Keratinocyte (primary cell): Measurements from ENCODE around the gene CSMD2. TPM values are rescaled to one million over a fixed set of nuclear protein-coding genes. Genes with fewer than 3 reads are reported as not detected.

Experiments used
- DNase-seq: peaks from one replicate; pipeline ENCODE4 v3.0.0-alpha.2; 2011; ENCODE audit warnings: low read depth, missing footprints, low spot score
- FAIRE-seq: peaks from 2 replicates; lab custom pipeline; 2011; peaks lifted over from hg19 to GRCh38; lab: Jason Lieb, UNC
- H2AFZ ChIP-seq: 2 replicates; pipeline ENCODE4 v1.6.0; 2012; ENCODE audit warnings: low read length, control low read depth, inconsistent platforms; ENCODE audit not compliant: control insufficient read depth
- H3K27ac ChIP-seq: 2 replicates; pipeline ENCODE4 v1.5.1; 2011; ENCODE audit warnings: low read length; ENCODE audit not compliant: control insufficient read depth, insufficient read depth
- H3K27me3 ChIP-seq: 3 replicates; pipeline ENCODE4 v1.6.0; 2011; ENCODE audit warnings: low read length; ENCODE audit not compliant: control insufficient read depth, insufficient read depth; ENCODE audit errors: extremely low read depth
- H3K36me3 ChIP-seq, 2 experiments: 2 replicates in 1 of 2; 3 replicates in 1 of 2; pipeline ENCODE4 v1.5.1; 2011; ENCODE audit warnings: low read length in 2 of 2, mild to moderate bottlenecking in 1 of 2; ENCODE audit not compliant: control insufficient read depth in 2 of 2, insufficient read depth in 2 of 2; ENCODE audit errors: extremely low read depth in 1 of 2
- H3K4me1 ChIP-seq: 3 replicates; pipeline ENCODE4 v1.5.1; 2011; ENCODE audit warnings: low read length; ENCODE audit not compliant: control insufficient read depth, insufficient read depth; ENCODE audit errors: extremely low read depth
- H3K4me2 ChIP-seq: 3 replicates; pipeline ENCODE4 v1.6.0; 2011; ENCODE audit warnings: low read depth, low read length; ENCODE audit not compliant: control insufficient read depth, insufficient read depth; ENCODE audit errors: extremely low read depth
- H3K4me3 ChIP-seq, 3 experiments: fragments of 200-600 bp in 1 of 3; sonication (generic) in 1 of 3; 2 replicates in 2 of 3; 3 replicates in 1 of 3; pipeline ENCODE4 v1.5.1; 2011 to 2016; ENCODE audit warnings: low read length in 3 of 3, mild to moderate bottlenecking in 3 of 3, control low read depth in 2 of 3, inconsistent platforms in 1 of 3, low read depth in 1 of 3, mixed read lengths in 1 of 3, mixed run types in 1 of 3, moderate library complexity in 1 of 3; ENCODE audit not compliant: control insufficient read depth in 2 of 3, insufficient read depth in 2 of 3; ENCODE audit errors: extremely low read depth in 1 of 3
- H3K79me2 ChIP-seq: 2 replicates; pipeline ENCODE4 v1.6.0; 2012; ENCODE audit warnings: low read length; ENCODE audit not compliant: control insufficient read depth, insufficient read depth
- H3K9ac ChIP-seq: 3 replicates; pipeline ENCODE4 v1.6.0; 2011; ENCODE audit warnings: low read length; ENCODE audit not compliant: control insufficient read depth, insufficient read depth; ENCODE audit errors: extremely low read depth
- H3K9me1 ChIP-seq: 3 replicates; pipeline ENCODE4 v1.6.0; 2011; ENCODE audit warnings: low read length; ENCODE audit not compliant: control insufficient read depth, insufficient read depth; ENCODE audit errors: extremely low read depth
- H3K9me3 ChIP-seq: 2 replicates; pipeline ENCODE4 v1.5.1; 2012; ENCODE audit warnings: low read depth, low read length; ENCODE audit not compliant: control insufficient read depth
- H4K20me1 ChIP-seq: 3 replicates; pipeline ENCODE4 v1.6.0; 2011; ENCODE audit warnings: low read length; ENCODE audit not compliant: control insufficient read depth, insufficient read depth; ENCODE audit errors: extremely low read depth
- CTCF ChIP-seq, 3 experiments: IDR thresholded peaks in 1 of 3; conservative IDR thresholded peaks in 1 of 3; optimal IDR thresholded peaks in 1 of 3; 2 replicates in 2 of 3; 3 replicates in 1 of 3; pipeline versions ENCODE3 to v1.5.1; 2011; ENCODE audit warnings: low read length in 3 of 3, mild to moderate bottlenecking in 3 of 3, moderate library complexity in 2 of 3, control low read depth in 1 of 3, inconsistent platforms in 1 of 3; ENCODE audit not compliant: insufficient read depth in 2 of 3; ENCODE audit errors: extremely low read depth in 1 of 3
- EZH2 ChIP-seq: IDR thresholded peaks from one replicate; pipeline ENCODE4 v1.6.1; 2012; ENCODE audit warnings: inconsistent platforms, mild to moderate bottlenecking, low read length, moderate library complexity
- dilution Hi-C: fragments of 300-500 bp; cut with MboI; formaldehyde crosslinking; loops from one replicate; pipeline ENCODE4 v1.7.0; 2020; ENCODE audit warnings: low sequenced_read_pairs; ENCODE audit not compliant: extremely low pct_ligation_motif_present
- polyA plus RNA-seq, 5 experiments: library from polyadenylated mRNA; depleted of rRNA in 3 of 5; stranded (reverse) in 3 of 5; stranded (forward) in 1 of 5; unstranded in 1 of 5; fragments of >200 nt; gene quantifications; 1 replicate in 1 of 5; 2 replicates in 3 of 5; 3 replicates in 1 of 5; pipeline versions ENCODE4 v1.2.1 to v1.2.3, GENCODE V29; 2011 to 2012; ENCODE audit warnings: missing spikeins in 2 of 5, low read depth in 1 of 5, low replicate concordance in 1 of 5

Gene CSMD2
- polyA plus RNA-seq, 1 donor (not counting 4 experiments of a cell fraction or from before 2014, with no cell fraction given): 2.0 TPM

GRCh38 chr1:33899746-33900145, 265.3 kb downstream of the CSMD2 start:
- peaks cover 11% of the 10 kb centered on the region for H3K4me1 ChIP-seq
- no peak overlapping the region for H3K4me3 ChIP-seq
- no peaks in the 10 kb centered on the region for H3K36me3 ChIP-seq
- no peaks in the 10 kb centered on the region for H3K9me3 ChIP-seq
- no peaks in the 10 kb centered on the region for H4K20me1 ChIP-seq
- H3K4me2 ChIP-seq: no peak overlapping the region
- no peaks in the 10 kb centered on the region for H3K79me2 ChIP-seq
- FAIRE-seq (no peak), DNase-seq (no peak)
- dilution Hi-C loops: no loop called here
- H3K27me3 ChIP-seq: no peaks in the 10 kb centered on the region
- H3K27ac ChIP-seq: no peak overlapping the region
- TF ChIP-seq EZH2 (no peak), CTCF (optimal IDR thresholded peaks at IDR 0.05 in 1 of 3, IDR thresholded peaks at IDR 0.05 in 1 of 3, conservative IDR thresholded peaks at IDR 0.05 in 1 of 3; ENCODE audit: extremely low read depth in 1 of 3, insufficient read depth in 2 of 3, low read length in 3 of 3) (no peak)
- H2AFZ ChIP-seq: no peak overlapping the region
- H3K9me1 ChIP-seq: no peaks in the 10 kb centered on the region
- H3K9ac ChIP-seq: no peak overlapping the region

DNA sequence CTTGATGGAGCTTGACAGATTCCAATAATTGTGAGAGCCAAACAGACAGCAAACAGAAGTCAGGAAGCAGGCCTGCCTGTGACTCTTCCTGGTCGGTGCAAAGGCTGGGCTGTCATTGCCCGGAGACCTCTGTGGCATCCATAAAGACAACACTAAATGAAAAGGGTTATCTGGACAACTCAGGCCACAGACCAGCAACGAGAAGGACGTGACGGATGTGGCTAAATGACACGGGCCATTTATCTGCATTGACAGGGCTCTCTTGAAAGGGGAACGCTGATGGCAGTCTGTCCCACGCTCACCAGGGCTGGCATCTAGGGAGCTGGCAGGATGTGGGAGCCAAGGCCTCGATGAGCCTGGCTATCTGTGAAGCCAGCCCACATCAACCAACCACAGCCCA, 266.1 kb downstream of the CSMD2 start:
- FAIRE-seq (no peak), DNase-seq (no peak)
- H3K79me2 ChIP-seq: no peaks in the 10 kb centered on the region
- no peak overlapping the region for H3K27ac ChIP-seq
- dilution Hi-C loops: no loop called here
- TF ChIP-seq CTCF (optimal IDR thresholded peaks at IDR 0.05 in 1 of 3, IDR thresholded peaks at IDR 0.05 in 1 of 3, conservative IDR thresholded peaks at IDR 0.05 in 1 of 3; ENCODE audit: extremely low read depth in 1 of 3, insufficient read depth in 2 of 3, low read length in 3 of 3) (no peak), EZH2 (no peak)
- H3K4me3 ChIP-seq: no peak overlapping the region
- no peaks in the 10 kb centered on the region for H3K27me3 ChIP-seq
- H3K36me3 ChIP-seq: no peaks in the 10 kb centered on the region
- no peaks in the 10 kb centered on the region for H3K9me3 ChIP-seq
- H3K9me1 ChIP-seq: no peaks in the 10 kb centered on the region
- H3K4me2 ChIP-seq: no peak overlapping the region
- H2AFZ ChIP-seq: no peak overlapping the region
- H3K9ac ChIP-seq: no peak overlapping the region
- no peaks in the 10 kb centered on the region for H4K20me1 ChIP-seq
- peaks cover 11% of the 10 kb centered on the region for H3K4me1 ChIP-seq
